Measurements from ENCODE around the gene ZNF526.

The ZNF526 gene

GRCh38 chr19:42219812-42220750 is at the start of gene ZNF526:
Gene ZNF526, plus strand, starts transcription at chr19:42220312. Its CDS starts 4,092 bp downstream, at chr19:42224404.
- peak; percentile 95 for DNase-seq (ENCODE audit: low read depth)

GRCh38 chr19:42170715-42171114 is 49.4 kb upstream of the ZNF526 start:
- no peak for DNase-seq (ENCODE audit: low read depth)

- no peak for DNase-seq (ENCODE audit: low read depth)
These were observed 47.9 kb upstream of the ZNF526 start for GRCh38 chr19:42172261-42172660.

GRCh38 chr19:42173695-42174094 is 46.4 kb upstream of the ZNF526 start:
- DNase-seq (ENCODE audit: low read depth) = no peak

- no peak for DNase-seq (ENCODE audit: low read depth)
These were observed 45.9 kb upstream of the ZNF526 start for GRCh38 chr19:42174188-42174587.

GRCh38 chr19:42174958-42175734 is 45.0 kb upstream of the ZNF526 start:
- no peak for DNase-seq (ENCODE audit: low read depth)

- DNase-seq (ENCODE audit: low read depth) = no peak
These were observed 44.0 kb upstream of the ZNF526 start for GRCh38 chr19:42175952-42176648.

GRCh38 chr19:42176649-42176989 is 43.5 kb upstream of the ZNF526 start:
- DNase-seq (ENCODE audit: low read depth) = no peak

- peak; percentile 66 for DNase-seq (ENCODE audit: low read depth)
These were observed 43.0 kb upstream of the ZNF526 start for GRCh38 chr19:42176990-42177685.

- no peak for DNase-seq (ENCODE audit: low read depth)
These were observed 42.5 kb upstream of the ZNF526 start for GRCh38 chr19:42177686-42178019.

GRCh38 chr19:42178791-42179674 is 41.1 kb upstream of the ZNF526 start:
- no peak for DNase-seq (ENCODE audit: low read depth)

- peak; percentile 49 for DNase-seq (ENCODE audit: low read depth)
These were observed 35.7 kb upstream of the ZNF526 start for GRCh38 chr19:42184401-42184861.

- no peak for DNase-seq (ENCODE audit: low read depth)
These were observed 34.8 kb upstream of the ZNF526 start for GRCh38 chr19:42185277-42185676.

- no peak for DNase-seq (ENCODE audit: low read depth)
These were observed 31.4 kb upstream of the ZNF526 start for GRCh38 chr19:42188665-42189064.

GRCh38 chr19:42189133-42189532 is 31.0 kb upstream of the ZNF526 start:
- DNase-seq (ENCODE audit: low read depth) = no peak

GRCh38 chr19:42191330-42191729 is 28.8 kb upstream of the ZNF526 start:
- no peak for DNase-seq (ENCODE audit: low read depth)

GRCh38 chr19:42191855-42192254 is 28.3 kb upstream of the ZNF526 start:
- no peak for DNase-seq (ENCODE audit: low read depth)

- no peak for DNase-seq (ENCODE audit: low read depth)
These were observed 26.8 kb upstream of the ZNF526 start for GRCh38 chr19:42193294-42193693.

GRCh38 chr19:42193706-42194105 is 26.4 kb upstream of the ZNF526 start:
- no peak for DNase-seq (ENCODE audit: low read depth)

- no peak for DNase-seq (ENCODE audit: low read depth)
These were observed 23.8 kb upstream of the ZNF526 start for GRCh38 chr19:42196011-42197001.
